H1 (cell line): ENCODE data around the gene PCBP1. TPM values are rescaled to one million over a fixed set of nuclear protein-coding genes. Genes with fewer than 3 reads are reported as not detected.

Experiments used
- CTCF ChIA-PET: fragments of 300-600 bp; sonication (Branson Sonifier 250); formaldehyde crosslinking; loops from one replicate; lab custom pipeline; 2021; ENCODE audit not compliant: partially characterized antibody; lab: Charles Lee
- POLR2A ChIA-PET: fragments of 300-600 bp; sonication (Branson Sonifier 250); formaldehyde crosslinking; loops from one replicate; lab custom pipeline; 2021; ENCODE audit warnings: inconsistent platforms; ENCODE audit not compliant: partially characterized antibody; lab: Charles Lee
- DNase-seq, 2 experiments: peaks; one replicate each; pipeline versions ENCODE4 v3.0.0 to v3.0.0-alpha.2; 2010 to 2022; ENCODE audit warnings: low spot score in 2 of 2, low read depth in 1 of 2, mixed read lengths in 1 of 2
- FAIRE-seq: peaks from 2 replicates; lab custom pipeline; 2011; peaks lifted over from hg19 to GRCh38; lab: Jason Lieb, UNC
- H2AFZ ChIP-seq: 2 replicates; pipeline ENCODE4 v1.8.1; 2012; ENCODE audit warnings: low read length, inconsistent platforms
- H2AK5ac ChIP-seq: 2 replicates; pipeline ENCODE4 v1.6.1; 2013; ENCODE audit warnings: low read depth, low read length
- H2BK120ac ChIP-seq: replicated peaks from 2 replicates; pipeline ENCODE3; 2013; ENCODE audit warnings: low read depth, low read length, inconsistent platforms
- H2BK12ac ChIP-seq: 2 replicates; pipeline ENCODE4 v1.6.1; 2013; ENCODE audit warnings: low read depth, low read length
- H2BK15ac ChIP-seq: 2 replicates; pipeline ENCODE4 v1.6.1; 2013; ENCODE audit warnings: low read length
- H2BK20ac ChIP-seq: 2 replicates; pipeline ENCODE4 v1.6.1; 2013; ENCODE audit warnings: low read length
- H2BK5ac ChIP-seq: 2 replicates; pipeline ENCODE4 v1.6.1; 2013; ENCODE audit warnings: low read depth, low read length
- H3K14ac ChIP-seq: 2 replicates; pipeline ENCODE4 v1.6.1; 2013; ENCODE audit warnings: inconsistent platforms; ENCODE audit not compliant: insufficient read length
- H3K18ac ChIP-seq: 2 replicates; pipeline ENCODE4 v1.6.1; 2013; ENCODE audit warnings: low read length; ENCODE audit errors: extremely low read depth
- H3K23ac ChIP-seq: 2 replicates; pipeline ENCODE4 v1.6.1; 2013; ENCODE audit warnings: inconsistent platforms; ENCODE audit not compliant: insufficient read length
- H3K23me2 ChIP-seq: 2 replicates; pipeline ENCODE4 v1.6.1; 2013; ENCODE audit warnings: low read depth, low read length
- H3K27ac ChIP-seq: 2 replicates; pipeline ENCODE4 v1.6.1; 2011; ENCODE audit warnings: low read depth, low read length, inconsistent platforms
- H3K27me3 ChIP-seq, 4 experiments: replicated peaks in 1 of 4; 1 replicate in 1 of 4; 2 replicates in 3 of 4; pipeline versions ENCODE4 v1.6.1 to v1.8.1; 2011 to 2013; ENCODE audit warnings: low read length in 3 of 4, mild to moderate bottlenecking in 3 of 4, inconsistent platforms in 2 of 4, mixed read lengths in 2 of 4, moderate library complexity in 1 of 4; ENCODE audit not compliant: control insufficient read depth in 3 of 4, insufficient read depth in 3 of 4; ENCODE audit errors: extremely low read depth in 1 of 4
- H3K36me3 ChIP-seq, 4 experiments: 2 replicates each; pipeline versions ENCODE4 v1.6.1 to v1.8.1; 2011 to 2013; ENCODE audit warnings: mild to moderate bottlenecking in 4 of 4, low read length in 3 of 4, moderate library complexity in 2 of 4, control low read depth in 1 of 4, inconsistent platforms in 1 of 4; ENCODE audit not compliant: insufficient read depth in 4 of 4, control insufficient read depth in 2 of 4
- H3K4ac ChIP-seq: replicated peaks from 2 replicates; pipeline ENCODE3; 2013; ENCODE audit warnings: low read length, low read depth, mixed read lengths, inconsistent platforms; ENCODE audit not compliant: insufficient read length
- H3K4me1 ChIP-seq, 4 experiments: replicated peaks in 1 of 4; 1 replicate in 1 of 4; 2 replicates in 3 of 4; pipeline versions ENCODE4 v1.6.1 to v1.8.1; 2011 to 2013; ENCODE audit warnings: low read length in 3 of 4, inconsistent platforms in 2 of 4, mixed read lengths in 1 of 4; ENCODE audit not compliant: insufficient read depth in 4 of 4, control insufficient read depth in 3 of 4
- H3K4me2 ChIP-seq, 2 experiments: 2 replicates each; pipeline versions ENCODE4 v1.6.1 to v1.8.1; 2011 to 2013; ENCODE audit warnings: low read depth in 2 of 2, low read length in 2 of 2, control low read depth in 1 of 2, inconsistent platforms in 1 of 2, mild to moderate bottlenecking in 1 of 2; ENCODE audit not compliant: insufficient read depth in 1 of 2
- H3K4me3 ChIP-seq, 4 experiments: fragments of 200-600, 300-600 bp in 1 of 4; sonication (generic), shearing (Covaris generic), sonication (Bioruptor Twin) in 1 of 4; 2 replicates each; pipeline versions ENCODE4 v1.5.1 to v1.8.1; 2011 to 2016; ENCODE audit warnings: low read length in 4 of 4, low read depth in 3 of 4, control low read depth in 2 of 4, inconsistent platforms in 2 of 4, mild to moderate bottlenecking in 2 of 4, mixed read lengths in 1 of 4, moderate library complexity in 1 of 4; ENCODE audit not compliant: insufficient read depth in 2 of 4; ENCODE audit errors: extremely low read depth in 1 of 4
- H3K56ac ChIP-seq: replicated peaks from 2 replicates; pipeline ENCODE3; 2013; ENCODE audit warnings: low read depth, mild to moderate bottlenecking, mixed read lengths, low read length, inconsistent platforms; ENCODE audit not compliant: insufficient read length
- H3K79me1 ChIP-seq: 2 replicates; pipeline ENCODE4 v1.6.1; 2013; ENCODE audit warnings: low read depth, low read length, control low read depth
- H3K79me2 ChIP-seq, 2 experiments: 2 replicates each; pipeline versions ENCODE4 v1.6.1 to v1.8.1; 2012 to 2013; ENCODE audit warnings: low read length in 2 of 2, mild to moderate bottlenecking in 2 of 2, inconsistent platforms in 1 of 2; ENCODE audit not compliant: insufficient read depth in 2 of 2, control insufficient read depth in 1 of 2
- H3K9ac ChIP-seq, 4 experiments: replicated peaks in 1 of 4; 1 replicate in 1 of 4; 2 replicates in 3 of 4; pipeline versions ENCODE4 v1.6.1 to v1.8.1; 2011 to 2013; ENCODE audit warnings: low read depth in 3 of 4, low read length in 3 of 4, control low read depth in 2 of 4, mild to moderate bottlenecking in 2 of 4, moderate library complexity in 2 of 4, inconsistent platforms in 1 of 4; ENCODE audit errors: extremely low read depth in 1 of 4
- H3K9me3 ChIP-seq, 2 experiments: 2 replicates each; pipeline versions ENCODE4 v1.6.1 to v1.8.1; 2012 to 2013; ENCODE audit warnings: mild to moderate bottlenecking in 2 of 2, moderate library complexity in 2 of 2, control low read depth in 1 of 2, inconsistent platforms in 1 of 2, low read depth in 1 of 2, low read length in 1 of 2, mixed read lengths in 1 of 2; ENCODE audit not compliant: insufficient read depth in 2 of 2
- H4K20me1 ChIP-seq, 2 experiments: replicated peaks in 1 of 2; 2 replicates each; pipeline versions ENCODE3 to v1.8.1; 2011 to 2013; ENCODE audit warnings: inconsistent platforms in 2 of 2, low read length in 2 of 2, mild to moderate bottlenecking in 1 of 2; ENCODE audit not compliant: insufficient read depth in 2 of 2, control insufficient read depth in 1 of 2
- H4K5ac ChIP-seq: 2 replicates; pipeline ENCODE4 v1.6.1; 2013; ENCODE audit warnings: low read length, low read depth, mixed read lengths, inconsistent platforms; ENCODE audit not compliant: insufficient read length
- H4K8ac ChIP-seq: 2 replicates; pipeline ENCODE4 v1.8.0; 2013; ENCODE audit warnings: mild to moderate bottlenecking, moderate library complexity, low read length, inconsistent platforms; ENCODE audit not compliant: insufficient read depth; ENCODE audit errors: extremely low read depth
- H4K91ac ChIP-seq: replicated peaks from 2 replicates; pipeline ENCODE3; 2013; ENCODE audit warnings: low read length, mixed read lengths, inconsistent platforms; ENCODE audit not compliant: insufficient read length
- BCL11A ChIP-seq, 2 experiments: IDR thresholded peaks; one replicate each; pipeline ENCODE4 v1.6.1; 2011; ENCODE audit warnings: low read depth in 2 of 2, low read length in 2 of 2, mild to moderate bottlenecking in 2 of 2
- CBX8 ChIP-seq: fragments of 300-800, 300-1000 bp; sonication (generic); IDR thresholded peaks from 2 replicates; pipeline ENCODE4 v1.7.1; 2016; ENCODE audit warnings: low read depth, low read length, borderline replicate concordance
- CTBP2 ChIP-seq: IDR thresholded peaks from 2 replicates; pipeline ENCODE4 v1.7.0; 2011; ENCODE audit warnings: borderline replicate concordance, mild to moderate bottlenecking, moderate library complexity, mixed read lengths, low read length; ENCODE audit not compliant: insufficient read depth, insufficient read length
- EZH2 ChIP-seq: fragments of 200-600 bp; sonication (generic); IDR thresholded peaks from 2 replicates; pipeline ENCODE4 v1.7.1; 2012; ENCODE audit warnings: low read depth, mild to moderate bottlenecking, moderate library complexity, low read length, inconsistent platforms; ENCODE audit not compliant: severe bottlenecking
- GABPA ChIP-seq: IDR thresholded peaks from 2 replicates; pipeline ENCODE4 v1.6.1; 2011; ENCODE audit warnings: mild to moderate bottlenecking, low read length, moderate library complexity, borderline replicate concordance; ENCODE audit not compliant: insufficient read depth
- JUN ChIP-seq: IDR thresholded peaks from 2 replicates; pipeline ENCODE4 v1.6.1; 2011; ENCODE audit warnings: low read depth, mild to moderate bottlenecking, improper control_type of control experiment, low read length
- JUND ChIP-seq: IDR thresholded peaks from 2 replicates; pipeline ENCODE4 v1.6.1; 2011; ENCODE audit warnings: mild to moderate bottlenecking, improper control_type of control experiment, low read length
- KDM1A ChIP-seq: fragments of 200-600, 300-600 bp; sonication (generic); IDR thresholded peaks from 2 replicates; pipeline ENCODE4 v1.7.1; 2016; ENCODE audit warnings: mild to moderate bottlenecking, low read length, borderline replicate concordance
- SAP30 ChIP-seq: fragments of 300-600 bp; sonication (generic); IDR thresholded peaks from 2 replicates; pipeline ENCODE4 v1.7.1; 2012; ENCODE audit warnings: low read length, moderate library complexity, mild to moderate bottlenecking, inconsistent platforms; ENCODE audit not compliant: insufficient read depth, insufficient replicate concordance
- SP2 ChIP-seq: IDR thresholded peaks from 2 replicates; pipeline ENCODE4 v1.6.1; 2012; ENCODE audit warnings: mild to moderate bottlenecking, low read length, inconsistent platforms
- TBP ChIP-seq: IDR thresholded peaks from 2 replicates; pipeline ENCODE4 v1.6.1; 2011; ENCODE audit warnings: low read depth, low read length, improper control_type of control experiment
- YY1 ChIP-seq: IDR thresholded peaks from 2 replicates; pipeline ENCODE4 v1.6.1; 2011; ENCODE audit warnings: low read depth, mild to moderate bottlenecking, low read length
- WGBS, 2 experiments: shearing (Covaris generic) in 1 of 2; methylation state at CpG; one replicate each; pipeline versions ENCODE4 v1.1.6 to v1.1.7; 2013 to 2015; ENCODE audit warnings: low lambda C conversion rate in 2 of 2, mixed read lengths in 2 of 2, inconsistent platforms in 1 of 2, low coverage in 1 of 2, missing lambda C conversion rate in 1 of 2; ENCODE audit not compliant: insufficient replicate concordance in 2 of 2, insufficient coverage in 1 of 2, insufficient read length in 1 of 2; ENCODE audit errors: extremely low coverage in 1 of 2, missing lambda C conversion rate in 1 of 2; 5-methylcytosine and 5-hydroxymethylcytosine counted together
- polyA plus RNA-seq, 7 experiments: library from polyadenylated mRNA; depleted of rRNA in 3 of 7; stranded (reverse) in 5 of 7; unstranded in 2 of 7; fragments of >200 nt in 5 of 7; fragments of 200-250 nt in 2 of 7; gene quantifications; 1 replicate in 5 of 7; 2 replicates in 1 of 7; 4 replicates in 1 of 7; pipeline versions ENCODE4 v1.2.1 to v1.2.3, GENCODE V29; 2011 to 2013; ENCODE audit warnings: missing spikeins in 2 of 7, mixed read lengths in 2 of 7
- total RNA-seq: library from RNA; stranded (reverse); fragmentation: NEBNext Ultra II Directional; extraction: Animal tissue kit (Norgen Biotek cat#: 25700); gene quantifications from 2 replicates; pipeline ENCODE4 v1.2.1, GENCODE V29; 2021
- TF ChIP-seq, protein P1 (sequence below): IDR thresholded peaks from 2 replicates; pipeline ENCODE4 v1.6.1; 2011; ENCODE audit warnings: low read length, improper control_type of control experiment

The PCBP1 gene
- total and polyA plus RNA-seq, 2 of the 8 experiments (the other 6 are each of a cell fraction or from before 2014, with no cell fraction given), result 279 to 493 TPM

DNA sequence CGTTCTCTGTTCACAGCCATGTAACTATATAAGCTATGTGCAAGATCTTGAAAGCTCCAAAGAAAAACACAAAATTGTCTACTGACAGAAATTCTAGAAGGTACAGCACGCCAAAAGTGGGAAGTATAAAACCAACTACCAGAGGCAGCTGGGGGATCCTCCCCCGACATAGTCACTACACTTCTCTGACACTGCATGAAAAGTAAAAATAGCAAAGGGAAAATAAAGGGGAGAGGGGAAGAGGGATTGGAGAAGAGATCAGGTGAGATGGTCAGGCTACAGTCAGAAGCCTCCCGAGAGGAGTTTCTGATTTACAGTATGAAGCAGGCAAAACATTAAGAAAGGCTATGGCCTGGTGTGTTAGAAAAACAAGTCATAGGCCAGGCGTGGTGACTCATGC, 39.8 kb upstream of the PCBP1 start:
- H3K79me2 ChIP-seq, result no peaks in the 10 kb centered on the region
- no peak overlapping the region for H2BK120ac ChIP-seq
- no peak overlapping the region for H4K91ac ChIP-seq
- no peaks in the 10 kb centered on the region for H3K9me3 ChIP-seq
- H4K5ac ChIP-seq, result no peak overlapping the region
- no peak overlapping the region for H3K23ac ChIP-seq
- no peak overlapping the region for H2BK20ac ChIP-seq
- no peak overlapping the region for H2AFZ ChIP-seq
- POLR2A ChIA-PET, result interaction anchor here (0.7 to 2.2 kb wide), 5 partner anchors 8 to 57 kb away, joined by 3 to 8 read pairs (median 3); no protein-coding TSS in a partner anchor
- no peaks in the 10 kb centered on the region for H3K27me3 ChIP-seq
- no peak overlapping the region for H3K14ac ChIP-seq
- no peak overlapping the region for H3K4me2 ChIP-seq
- no peak overlapping the region for H2BK12ac ChIP-seq
- WGBS, 2 experiments, result 91% methylated on average over 5 of the region's 5 CpGs; no CpG with 5 or more reads in 1 of the 2 experiments
- no peak overlapping the region for H3K9ac ChIP-seq
- H3K18ac ChIP-seq, result no peak overlapping the region
- DNase-seq, result no peak
- CTCF ChIA-PET, result interaction anchor here (1.0 to 1.8 kb wide), 3 partner anchors 10 to 24 kb away, joined by 4 to 6 read pairs (median 6); no protein-coding TSS in a partner anchor
- H2BK15ac ChIP-seq, result no peak overlapping the region
- H2AK5ac ChIP-seq, result no peak overlapping the region
- H3K56ac ChIP-seq, result no peak overlapping the region
- H4K8ac ChIP-seq, result no peak overlapping the region
- H3K4ac ChIP-seq, result no peak overlapping the region
- H3K23me2 ChIP-seq, result no peaks in the 10 kb centered on the region
- no peak overlapping the region for H3K4me3 ChIP-seq
- H3K27ac ChIP-seq, result no peak overlapping the region
- no peaks in the 10 kb centered on the region for H3K79me1 ChIP-seq
- no peaks in the 10 kb centered on the region for H3K4me1 ChIP-seq
- FAIRE-seq, result no peak
- H2BK5ac ChIP-seq, result no peak overlapping the region
- peaks cover 3 to 18% (median 10%) of the 10 kb centered on the region in 4 experiments; a peak in 6 of 8 replicates for H3K36me3 ChIP-seq
- no peaks in the 10 kb centered on the region for H4K20me1 ChIP-seq
- TF ChIP-seq JUND (no peak), JUN (no peak), SP2 (no peak), CBX8 (no peak), YY1 (no peak), GABPA (no peak), TBP (no peak), EZH2 (no peak), BCL11A (IDR thresholded peaks at IDR 0.05; ENCODE audit: low read depth in 2 of 2, low read length in 2 of 2) (no peak), KDM1A (no peak), SAP30 (no peak), CTBP2 (no peak)
- TF ChIP-seq, protein P1, sequence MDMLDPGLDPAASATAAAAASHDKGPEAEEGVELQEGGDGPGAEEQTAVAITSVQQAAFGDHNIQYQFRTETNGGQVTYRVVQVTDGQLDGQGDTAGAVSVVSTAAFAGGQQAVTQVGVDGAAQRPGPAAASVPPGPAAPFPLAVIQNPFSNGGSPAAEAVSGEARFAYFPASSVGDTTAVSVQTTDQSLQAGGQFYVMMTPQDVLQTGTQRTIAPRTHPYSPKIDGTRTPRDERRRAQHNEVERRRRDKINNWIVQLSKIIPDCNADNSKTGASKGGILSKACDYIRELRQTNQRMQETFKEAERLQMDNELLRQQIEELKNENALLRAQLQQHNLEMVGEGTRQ, result no peak
